Inflammatory macrophage treated with lipopolysaccharide for 4 hours (primary cell): Measurements from ENCODE around the gene GPC2.
A peak's percentile ranks its signal among the peaks of the same experiment; 100 is the strongest.
"Not testable (repeated sequence)": the region's sequence is repeated elsewhere in the genome, so short reads cannot be mapped to it uniquely, and the experiment has no call there.

Source experiments
- DNase-seq: peaks from one replicate; pipeline ENCODE4 v3.0.0-alpha.2; 2020

Gene GPC2

GRCh38 chr7:100200693-100201092, 23.5 kb upstream of the GPC2 start:
- DNase-seq, result no peak

- DNase-seq, result no peak
Observed at GRCh38 chr7:100198266-100198665, 21.1 kb upstream of the GPC2 start.

- peak; percentile 23 for DNase-seq
Observed at GRCh38 chr7:100195901-100196322, 18.7 kb upstream of the GPC2 start.

GRCh38 chr7:100195222-100195621, 18.0 kb upstream of the GPC2 start:
- no peak for DNase-seq

GRCh38 chr7:100192969-100193368, 15.8 kb upstream of the GPC2 start:
- DNase-seq, result no peak

GRCh38 chr7:100192281-100192862, 15.2 kb upstream of the GPC2 start:
- not testable (repeated sequence) for DNase-seq

GRCh38 chr7:100191775-100192174, 14.6 kb upstream of the GPC2 start:
- DNase-seq, result peak; percentile 77

- peak; percentile 62 for DNase-seq
Observed at GRCh38 chr7:100190048-100190711, 13.0 kb upstream of the GPC2 start.

GRCh38 chr7:100189061-100189460, 11.9 kb upstream of the GPC2 start:
- DNase-seq, result no peak

GRCh38 chr7:100185726-100186125, 8.5 kb upstream of the GPC2 start:
- DNase-seq, result no peak

GRCh38 chr7:100183090-100183489, 5.9 kb upstream of the GPC2 start:
- not testable (repeated sequence) for DNase-seq

- not testable (repeated sequence) for DNase-seq
Observed at GRCh38 chr7:100182616-100183015, 5.4 kb upstream of the GPC2 start.

GRCh38 chr7:100180084-100180483, 2.9 kb upstream of the GPC2 start:
- DNase-seq, result not testable (repeated sequence)

- no peak for DNase-seq
Observed at GRCh38 chr7:100176096-100177044, 811 bp downstream of the GPC2 start.

GRCh38 chr7:100175296-100175935, 1.8 kb downstream of the GPC2 start:
- DNase-seq, result no peak

GRCh38 chr7:100174582-100174981, 2.6 kb downstream of the GPC2 start:
- DNase-seq, result no peak

- DNase-seq, result no peak
Observed at GRCh38 chr7:100173806-100174495, 3.2 kb downstream of the GPC2 start.

GRCh38 chr7:100171840-100172239, 5.3 kb downstream of the GPC2 start:
- DNase-seq, result no peak

GRCh38 chr7:100171087-100171681, 6.0 kb downstream of the GPC2 start:
- no peak for DNase-seq

GRCh38 chr7:100170101-100170897, 6.9 kb downstream of the GPC2 start:
- DNase-seq, result no peak

GRCh38 chr7:100169147-100169850, 7.9 kb downstream of the GPC2 start:
- no peak for DNase-seq
